AG08396 (cell line): ENCODE data around the gene RBMS3.
"Not testable (repeated sequence)": the region's sequence is repeated elsewhere in the genome, so short reads cannot be mapped to it uniquely, and the experiment has no call there.

Experiments used
- DNase-seq: peaks from one replicate; pipeline ENCODE4 v3.0.0; 2012; ENCODE audit warnings: low spot score, mixed read lengths

The RBMS3 gene

DNA sequence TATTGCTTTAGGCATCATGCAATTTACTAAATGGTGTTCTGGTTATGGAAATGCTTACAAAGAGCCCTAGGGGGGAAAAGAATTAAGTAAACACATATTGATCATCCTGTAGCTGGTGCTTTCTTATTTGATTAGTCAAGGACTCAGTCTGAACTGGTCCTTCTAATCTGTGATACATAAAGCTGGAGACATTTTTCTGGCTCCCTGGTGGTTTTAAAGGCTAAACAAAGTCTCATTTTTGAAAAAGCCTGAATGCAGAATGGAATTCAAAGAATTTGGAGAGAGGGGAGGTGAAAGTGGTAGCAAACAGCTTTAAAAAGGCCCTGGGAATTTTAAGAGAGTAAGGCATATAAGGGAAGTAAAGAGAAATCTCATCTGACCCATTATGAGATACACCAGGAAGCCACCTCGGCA lies 149.7 kb downstream of the RBMS3 start:
- DNase-seq = peak; percentile 20

DNA sequence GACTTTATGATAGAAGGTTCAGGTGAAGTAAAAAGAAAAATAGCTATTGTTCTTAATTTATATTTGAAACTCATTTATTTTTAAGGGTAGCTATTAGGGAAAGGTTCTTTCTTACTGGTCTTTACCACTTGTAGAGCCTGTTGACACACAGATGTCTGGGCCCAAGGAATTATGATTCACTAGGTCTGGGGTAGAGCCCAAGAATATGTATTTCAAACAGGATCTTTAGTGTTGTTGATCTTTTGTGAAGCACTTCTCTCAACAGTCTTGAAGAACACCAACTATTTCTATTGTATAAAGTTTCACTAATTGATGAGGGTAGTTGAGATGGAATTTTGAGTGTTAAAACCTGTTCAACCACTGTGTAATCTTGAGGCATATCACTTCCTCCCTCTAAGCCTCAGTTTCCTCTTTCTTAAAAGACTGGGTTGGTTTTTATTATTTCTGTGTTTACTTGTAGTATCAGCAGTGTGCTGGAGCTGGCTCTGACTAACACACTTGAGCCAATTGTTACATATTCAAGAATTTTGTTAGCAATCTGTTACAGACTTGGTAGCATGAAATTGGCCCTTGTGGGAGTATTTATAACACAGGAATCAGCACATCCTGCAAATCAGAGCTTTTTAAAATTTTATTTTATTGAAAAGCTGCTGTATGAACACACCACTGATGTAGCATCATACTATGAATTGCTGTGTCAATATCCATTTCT lies 155.9 kb downstream of the RBMS3 start:
- DNase-seq = no peak

- no peak for DNase-seq
These were observed 157.7 kb downstream of the RBMS3 start for GRCh38 chr3:29438580-29438979.

GRCh38 chr3:29440413-29441305 lies 159.8 kb downstream of the RBMS3 start:
- DNase-seq = no peak

DNA sequence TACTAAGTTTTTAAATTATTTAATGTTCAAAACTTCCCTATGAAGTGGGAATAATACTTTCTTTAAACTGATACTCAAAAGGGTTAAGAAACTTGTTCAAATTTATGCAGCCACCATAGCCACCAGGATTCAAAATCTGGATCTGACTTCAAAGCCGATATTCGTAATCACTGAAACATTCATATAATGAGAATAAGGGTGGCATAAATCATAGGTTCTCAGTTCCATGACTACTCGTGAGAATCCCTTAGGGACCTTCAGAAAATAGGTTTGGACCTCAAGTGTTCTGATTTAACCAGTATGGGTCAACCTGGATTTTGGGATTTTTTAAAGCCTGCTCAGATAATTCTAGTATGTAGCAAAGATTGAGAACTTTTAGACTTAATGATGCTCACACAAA lies 160.6 kb downstream of the RBMS3 start:
- DNase-seq = no peak

DNA sequence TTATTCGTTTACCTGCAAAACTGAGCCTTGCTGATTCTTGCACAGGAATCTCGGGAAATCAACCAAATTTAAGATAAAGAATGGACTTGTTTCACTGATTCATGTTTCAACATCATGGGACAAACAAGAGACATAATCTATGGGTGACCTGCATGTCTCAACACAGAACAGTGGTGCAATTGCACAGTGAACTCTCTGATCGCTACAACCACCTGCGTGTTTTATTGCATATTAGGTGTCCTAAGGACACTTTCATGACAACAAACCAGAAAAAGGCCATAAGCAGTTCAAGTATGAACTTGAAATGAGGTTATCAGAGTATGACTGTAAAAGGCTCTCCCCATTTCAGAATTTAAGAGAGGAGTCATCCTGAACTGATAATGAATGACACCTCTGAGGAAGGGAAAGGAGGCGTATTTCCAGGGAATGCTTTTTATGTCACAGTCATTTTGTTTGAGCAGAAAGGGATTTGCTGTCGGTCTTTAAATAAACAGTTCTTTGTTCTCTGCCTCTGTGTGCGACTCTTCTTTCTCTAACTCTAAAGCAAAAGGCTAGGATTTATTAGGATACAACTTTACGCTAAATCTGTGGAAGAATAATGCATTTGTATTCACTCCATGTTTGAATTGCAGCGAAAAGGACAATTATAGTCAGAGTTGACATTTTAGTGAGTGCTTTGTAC lies 167.2 kb downstream of the RBMS3 start:
- DNase-seq = no peak

DNA sequence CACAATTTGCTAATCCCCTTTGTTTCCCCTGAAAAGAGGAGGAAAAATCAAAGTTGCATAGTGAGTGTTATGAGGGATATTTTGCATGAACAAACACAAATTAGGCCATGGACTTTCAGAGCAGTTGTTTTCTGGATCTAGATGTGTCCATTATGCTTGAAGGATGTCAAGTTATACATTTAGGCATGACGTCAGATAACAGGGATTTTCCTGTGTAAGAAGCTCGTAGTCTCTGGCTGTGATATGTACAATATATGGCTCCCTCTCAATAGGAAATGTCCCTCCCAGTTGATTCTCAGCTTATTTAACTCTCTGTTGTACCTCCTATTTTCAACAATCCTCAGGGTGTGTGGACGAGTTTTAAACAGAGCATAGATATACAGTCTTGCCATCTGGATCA lies 171.0 kb downstream of the RBMS3 start:
- no peak for DNase-seq

DNA sequence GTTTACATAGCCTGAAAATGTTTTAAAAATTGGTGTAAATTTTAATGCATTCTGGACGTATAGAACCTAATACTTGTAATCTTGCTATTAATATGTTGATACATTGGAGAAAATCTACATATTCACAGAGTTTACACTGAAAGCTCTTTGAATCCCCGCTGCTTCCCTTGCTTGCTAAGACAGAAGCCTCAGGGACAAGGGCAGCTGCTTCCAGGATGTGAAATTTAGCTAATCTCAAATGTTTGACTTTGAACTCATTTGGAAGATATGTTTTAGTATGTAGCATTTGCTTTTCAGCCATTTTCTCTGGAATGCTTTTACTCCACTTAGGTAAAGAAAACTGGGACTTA lies 172.0 kb downstream of the RBMS3 start:
- no peak for DNase-seq

DNA sequence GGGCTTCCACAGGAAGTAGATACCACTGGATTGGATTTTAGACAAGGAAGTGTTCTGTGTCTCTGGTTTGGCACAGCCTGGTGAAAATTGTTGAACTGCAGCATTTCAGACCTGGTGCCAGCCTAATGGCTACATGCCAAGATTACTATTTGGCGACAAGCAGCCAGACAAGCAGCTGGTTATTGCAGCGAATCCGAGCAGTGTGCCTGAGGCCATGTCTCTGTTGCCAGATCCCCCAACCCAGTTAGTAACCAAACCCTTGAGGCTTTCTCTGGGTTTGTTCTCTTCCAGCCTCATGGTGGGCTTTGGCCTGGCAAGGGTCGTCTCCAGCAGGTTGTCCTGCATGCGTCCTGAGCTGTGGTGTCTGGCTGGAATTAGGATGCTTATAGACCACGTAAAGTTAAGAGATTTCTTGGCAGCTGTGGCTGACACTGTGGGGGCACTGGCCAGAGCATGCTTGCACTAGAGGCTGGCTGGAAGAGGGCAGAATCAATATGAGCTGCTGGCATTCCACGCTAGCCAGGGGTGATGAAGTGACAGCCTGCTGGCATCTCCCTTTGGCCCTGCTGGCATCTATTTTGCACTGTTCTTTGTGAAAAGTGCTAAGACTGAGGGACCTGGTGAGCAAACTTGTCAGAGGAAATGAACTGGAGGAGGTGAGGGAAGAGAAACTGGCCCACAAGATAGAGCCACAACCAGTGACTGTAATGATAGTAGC lies 172.6 kb downstream of the RBMS3 start:
- DNase-seq = no peak

GRCh38 chr3:29454161-29454611 lies 173.3 kb downstream of the RBMS3 start:
- no peak for DNase-seq

- no peak for DNase-seq
These were observed 176.0 kb downstream of the RBMS3 start for GRCh38 chr3:29456901-29457300.

DNA sequence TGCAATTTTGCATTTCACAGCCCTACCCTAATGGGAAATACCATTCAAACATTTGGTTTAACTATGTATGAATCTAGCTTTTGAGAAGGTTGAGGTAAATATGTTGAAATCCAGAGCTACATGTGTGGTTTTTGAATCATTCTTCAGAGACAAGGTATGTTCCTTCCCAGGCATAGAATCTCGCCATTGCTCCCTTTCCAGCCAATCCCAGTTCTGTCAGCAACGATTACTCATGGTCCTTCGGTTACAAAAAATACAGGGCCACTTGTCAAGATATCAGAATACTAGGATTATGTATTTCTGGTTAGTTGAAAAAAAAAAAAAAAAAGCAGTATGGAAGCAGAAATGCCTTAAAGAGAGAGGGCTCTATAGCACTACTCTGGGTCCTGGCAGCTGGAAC lies 182.4 kb downstream of the RBMS3 start:
- DNase-seq = no peak

DNA sequence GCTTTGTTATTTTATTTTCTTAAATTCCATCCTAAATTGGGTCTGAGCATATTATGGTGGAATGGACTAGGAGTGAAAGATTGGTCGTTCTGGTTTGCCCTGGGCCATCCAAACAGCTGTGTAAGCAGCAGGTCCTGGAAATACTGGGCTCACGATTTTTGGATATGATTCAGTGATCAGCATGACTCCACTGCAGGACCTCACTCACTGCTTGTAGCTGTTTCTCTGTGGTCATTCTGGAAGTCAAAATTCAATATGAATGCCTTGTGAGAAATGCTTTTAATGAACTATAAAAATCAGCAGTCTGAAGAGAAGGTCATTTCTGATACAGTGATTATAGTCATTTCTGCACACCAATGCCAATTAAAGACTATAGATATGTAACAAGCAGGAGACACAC lies 185.0 kb downstream of the RBMS3 start:
- DNase-seq = peak; percentile 70

- no peak for DNase-seq
These were observed 185.6 kb downstream of the RBMS3 start for GRCh38 chr3:29466442-29466841.

- no peak for DNase-seq
These were observed 187.3 kb downstream of the RBMS3 start for GRCh38 chr3:29468187-29468586.

- not testable (repeated sequence) for DNase-seq
These were observed 192.8 kb downstream of the RBMS3 start for GRCh38 chr3:29473481-29474170.

DNA sequence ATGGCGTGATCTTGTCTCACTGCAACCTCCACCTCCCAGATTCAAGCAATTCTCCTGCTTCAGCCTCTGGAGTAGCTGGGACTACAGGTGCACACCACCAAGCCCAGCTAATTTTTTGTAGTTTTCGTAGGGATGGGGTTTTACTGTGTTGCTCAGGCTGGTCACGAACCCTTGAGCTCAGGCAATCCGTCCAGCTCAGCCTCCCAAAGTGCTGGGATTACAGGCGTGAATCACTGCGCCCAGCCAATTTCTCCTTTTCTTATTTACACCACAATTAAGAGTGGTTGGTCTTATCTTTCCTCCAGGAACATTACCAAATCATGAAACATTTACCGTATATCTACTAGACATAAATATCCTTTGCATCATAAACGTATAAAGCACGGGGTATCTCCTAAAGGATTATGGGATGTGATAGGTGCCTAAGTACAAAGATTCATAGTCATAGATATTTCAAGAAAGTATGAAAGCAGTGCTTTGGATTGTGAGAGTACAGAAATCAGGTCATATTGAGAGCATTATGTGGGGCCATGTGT lies 194.5 kb downstream of the RBMS3 start:
- no peak for DNase-seq

DNA sequence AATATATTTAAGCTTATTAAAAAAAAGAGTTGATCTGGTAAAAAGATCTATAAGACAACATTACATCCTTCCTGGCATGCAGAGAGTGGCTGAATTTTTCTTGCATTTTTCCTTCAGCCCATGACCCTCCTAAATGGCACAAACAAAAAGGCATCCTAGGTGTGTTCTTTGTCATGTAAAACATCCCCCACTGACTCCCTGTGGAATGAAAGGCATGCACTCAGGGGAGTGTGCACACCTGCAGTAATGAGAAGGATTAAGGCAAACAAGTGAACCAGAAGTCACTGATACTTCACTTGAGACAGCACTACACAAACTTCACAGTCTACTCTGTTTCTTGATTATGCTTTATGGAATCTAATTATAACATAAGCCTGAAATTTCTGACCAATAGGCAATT lies 195.0 kb downstream of the RBMS3 start:
- no peak for DNase-seq

GRCh38 chr3:29478611-29479010 lies 197.7 kb downstream of the RBMS3 start:
- DNase-seq = peak; percentile 31

GRCh38 chr3:29481249-29481648 lies 200.4 kb downstream of the RBMS3 start:
- DNase-seq = no peak
